H1 (cell line): ENCODE measurements around the gene MAP1A. TPM values are rescaled to one million over a fixed set of nuclear protein-coding genes. Genes with fewer than 3 reads are reported as not detected.

Source experiments
- CTCF ChIA-PET: fragments of 300-600 bp; sonication (Branson Sonifier 250); formaldehyde crosslinking; loops from one replicate; lab custom pipeline; 2021; ENCODE audit not compliant: partially characterized antibody; lab: Charles Lee
- POLR2A ChIA-PET: fragments of 300-600 bp; sonication (Branson Sonifier 250); formaldehyde crosslinking; loops from one replicate; lab custom pipeline; 2021; ENCODE audit warnings: inconsistent platforms; ENCODE audit not compliant: partially characterized antibody; lab: Charles Lee
- DNase-seq, 2 experiments: peaks; one replicate each; pipeline versions ENCODE4 v3.0.0 to v3.0.0-alpha.2; 2010 to 2022; ENCODE audit warnings: low spot score in 2 of 2, low read depth in 1 of 2, mixed read lengths in 1 of 2
- FAIRE-seq: peaks from 2 replicates; lab custom pipeline; 2011; peaks lifted over from hg19 to GRCh38; lab: Jason Lieb, UNC
- H2AFZ ChIP-seq: 2 replicates; pipeline ENCODE4 v1.8.1; 2012; ENCODE audit warnings: low read length, inconsistent platforms
- H2AK5ac ChIP-seq: 2 replicates; pipeline ENCODE4 v1.6.1; 2013; ENCODE audit warnings: low read depth, low read length
- H2BK120ac ChIP-seq: replicated peaks from 2 replicates; pipeline ENCODE3; 2013; ENCODE audit warnings: low read depth, low read length, inconsistent platforms
- H2BK12ac ChIP-seq: 2 replicates; pipeline ENCODE4 v1.6.1; 2013; ENCODE audit warnings: low read depth, low read length
- H2BK15ac ChIP-seq: 2 replicates; pipeline ENCODE4 v1.6.1; 2013; ENCODE audit warnings: low read length
- H2BK20ac ChIP-seq: 2 replicates; pipeline ENCODE4 v1.6.1; 2013; ENCODE audit warnings: low read length
- H2BK5ac ChIP-seq: 2 replicates; pipeline ENCODE4 v1.6.1; 2013; ENCODE audit warnings: low read depth, low read length
- H3K14ac ChIP-seq: 2 replicates; pipeline ENCODE4 v1.6.1; 2013; ENCODE audit warnings: inconsistent platforms; ENCODE audit not compliant: insufficient read length
- H3K18ac ChIP-seq: 2 replicates; pipeline ENCODE4 v1.6.1; 2013; ENCODE audit warnings: low read length; ENCODE audit errors: extremely low read depth
- H3K23ac ChIP-seq: 2 replicates; pipeline ENCODE4 v1.6.1; 2013; ENCODE audit warnings: inconsistent platforms; ENCODE audit not compliant: insufficient read length
- H3K23me2 ChIP-seq: 2 replicates; pipeline ENCODE4 v1.6.1; 2013; ENCODE audit warnings: low read depth, low read length
- H3K27ac ChIP-seq: 2 replicates; pipeline ENCODE4 v1.6.1; 2011; ENCODE audit warnings: low read depth, low read length, inconsistent platforms
- H3K27me3 ChIP-seq, 4 experiments: replicated peaks in 1 of 4; 1 replicate in 1 of 4; 2 replicates in 3 of 4; pipeline versions ENCODE4 v1.6.1 to v1.8.1; 2011 to 2013; ENCODE audit warnings: low read length in 3 of 4, mild to moderate bottlenecking in 3 of 4, inconsistent platforms in 2 of 4, mixed read lengths in 2 of 4, moderate library complexity in 1 of 4; ENCODE audit not compliant: control insufficient read depth in 3 of 4, insufficient read depth in 3 of 4; ENCODE audit errors: extremely low read depth in 1 of 4
- H3K36me3 ChIP-seq, 4 experiments: 2 replicates each; pipeline versions ENCODE4 v1.6.1 to v1.8.1; 2011 to 2013; ENCODE audit warnings: mild to moderate bottlenecking in 4 of 4, low read length in 3 of 4, moderate library complexity in 2 of 4, control low read depth in 1 of 4, inconsistent platforms in 1 of 4; ENCODE audit not compliant: insufficient read depth in 4 of 4, control insufficient read depth in 2 of 4
- H3K4ac ChIP-seq: replicated peaks from 2 replicates; pipeline ENCODE3; 2013; ENCODE audit warnings: low read length, low read depth, mixed read lengths, inconsistent platforms; ENCODE audit not compliant: insufficient read length
- H3K4me1 ChIP-seq, 4 experiments: replicated peaks in 1 of 4; 1 replicate in 1 of 4; 2 replicates in 3 of 4; pipeline versions ENCODE4 v1.6.1 to v1.8.1; 2011 to 2013; ENCODE audit warnings: low read length in 3 of 4, inconsistent platforms in 2 of 4, mixed read lengths in 1 of 4; ENCODE audit not compliant: insufficient read depth in 4 of 4, control insufficient read depth in 3 of 4
- H3K4me2 ChIP-seq, 2 experiments: 2 replicates each; pipeline versions ENCODE4 v1.6.1 to v1.8.1; 2011 to 2013; ENCODE audit warnings: low read depth in 2 of 2, low read length in 2 of 2, control low read depth in 1 of 2, inconsistent platforms in 1 of 2, mild to moderate bottlenecking in 1 of 2; ENCODE audit not compliant: insufficient read depth in 1 of 2
- H3K4me3 ChIP-seq, 4 experiments: fragments of 200-600, 300-600 bp in 1 of 4; sonication (generic), shearing (Covaris generic), sonication (Bioruptor Twin) in 1 of 4; 2 replicates each; pipeline versions ENCODE4 v1.5.1 to v1.8.1; 2011 to 2016; ENCODE audit warnings: low read length in 4 of 4, low read depth in 3 of 4, control low read depth in 2 of 4, inconsistent platforms in 2 of 4, mild to moderate bottlenecking in 2 of 4, mixed read lengths in 1 of 4, moderate library complexity in 1 of 4; ENCODE audit not compliant: insufficient read depth in 2 of 4; ENCODE audit errors: extremely low read depth in 1 of 4
- H3K56ac ChIP-seq: replicated peaks from 2 replicates; pipeline ENCODE3; 2013; ENCODE audit warnings: low read depth, mild to moderate bottlenecking, mixed read lengths, low read length, inconsistent platforms; ENCODE audit not compliant: insufficient read length
- H3K79me1 ChIP-seq: 2 replicates; pipeline ENCODE4 v1.6.1; 2013; ENCODE audit warnings: low read depth, low read length, control low read depth
- H3K79me2 ChIP-seq, 2 experiments: 2 replicates each; pipeline versions ENCODE4 v1.6.1 to v1.8.1; 2012 to 2013; ENCODE audit warnings: low read length in 2 of 2, mild to moderate bottlenecking in 2 of 2, inconsistent platforms in 1 of 2; ENCODE audit not compliant: insufficient read depth in 2 of 2, control insufficient read depth in 1 of 2
- H3K9ac ChIP-seq, 4 experiments: replicated peaks in 1 of 4; 1 replicate in 1 of 4; 2 replicates in 3 of 4; pipeline versions ENCODE4 v1.6.1 to v1.8.1; 2011 to 2013; ENCODE audit warnings: low read depth in 3 of 4, low read length in 3 of 4, control low read depth in 2 of 4, mild to moderate bottlenecking in 2 of 4, moderate library complexity in 2 of 4, inconsistent platforms in 1 of 4; ENCODE audit errors: extremely low read depth in 1 of 4
- H3K9me3 ChIP-seq, 2 experiments: 2 replicates each; pipeline versions ENCODE4 v1.6.1 to v1.8.1; 2012 to 2013; ENCODE audit warnings: mild to moderate bottlenecking in 2 of 2, moderate library complexity in 2 of 2, control low read depth in 1 of 2, inconsistent platforms in 1 of 2, low read depth in 1 of 2, low read length in 1 of 2, mixed read lengths in 1 of 2; ENCODE audit not compliant: insufficient read depth in 2 of 2
- H4K20me1 ChIP-seq, 2 experiments: replicated peaks in 1 of 2; 2 replicates each; pipeline versions ENCODE3 to v1.8.1; 2011 to 2013; ENCODE audit warnings: inconsistent platforms in 2 of 2, low read length in 2 of 2, mild to moderate bottlenecking in 1 of 2; ENCODE audit not compliant: insufficient read depth in 2 of 2, control insufficient read depth in 1 of 2
- H4K5ac ChIP-seq: 2 replicates; pipeline ENCODE4 v1.6.1; 2013; ENCODE audit warnings: low read length, low read depth, mixed read lengths, inconsistent platforms; ENCODE audit not compliant: insufficient read length
- H4K8ac ChIP-seq: 2 replicates; pipeline ENCODE4 v1.8.0; 2013; ENCODE audit warnings: mild to moderate bottlenecking, moderate library complexity, low read length, inconsistent platforms; ENCODE audit not compliant: insufficient read depth; ENCODE audit errors: extremely low read depth
- H4K91ac ChIP-seq: replicated peaks from 2 replicates; pipeline ENCODE3; 2013; ENCODE audit warnings: low read length, mixed read lengths, inconsistent platforms; ENCODE audit not compliant: insufficient read length
- BRCA1 ChIP-seq: IDR thresholded peaks from 2 replicates; pipeline ENCODE4 v1.6.1; 2012; ENCODE audit warnings: low read depth, low read length, improper control_type of control experiment
- CBX5 ChIP-seq: fragments of 300-800, 300-1000 bp; sonication (generic); IDR thresholded peaks from 2 replicates; pipeline ENCODE4 v1.7.1; 2016; ENCODE audit warnings: antibody characterized with exemption, low read length, low read depth
- CREB1 ChIP-seq: IDR thresholded peaks from 2 replicates; pipeline ENCODE4 v1.6.1; 2012; ENCODE audit warnings: inconsistent platforms
- POLR2A ChIP-seq, 2 experiments: IDR thresholded peaks; 1 replicate in 1 of 2; 2 replicates in 1 of 2; pipeline ENCODE4 v1.6.1; 2011; ENCODE audit warnings: low read depth in 2 of 2, low read length in 2 of 2, mild to moderate bottlenecking in 2 of 2; ENCODE audit errors: control extremely low read depth in 1 of 2
- RBBP5 ChIP-seq: IDR thresholded peaks from 2 replicates; pipeline ENCODE4 v1.7.1; 2012; ENCODE audit warnings: low read depth, mild to moderate bottlenecking, inconsistent platforms, low read length, moderate library complexity, borderline replicate concordance
- SIN3A ChIP-seq, 2 experiments: IDR thresholded peaks in 1 of 2; conservative IDR thresholded peaks in 1 of 2; 2 replicates each; pipeline ENCODE4 v1.6.1; 2011 to 2012; ENCODE audit warnings: low read length in 2 of 2, improper control_type of control experiment in 1 of 2, low read depth in 1 of 2, mild to moderate bottlenecking in 1 of 2
- TBP ChIP-seq: IDR thresholded peaks from 2 replicates; pipeline ENCODE4 v1.6.1; 2011; ENCODE audit warnings: low read depth, low read length, improper control_type of control experiment
- USF2 ChIP-seq: IDR thresholded peaks from 2 replicates; pipeline ENCODE4 v1.6.1; 2011; ENCODE audit warnings: low read length, improper control_type of control experiment
- WGBS, 2 experiments: shearing (Covaris generic) in 1 of 2; methylation state at CpG; one replicate each; pipeline versions ENCODE4 v1.1.6 to v1.1.7; 2013 to 2015; ENCODE audit warnings: low lambda C conversion rate in 2 of 2, mixed read lengths in 2 of 2, inconsistent platforms in 1 of 2, low coverage in 1 of 2, missing lambda C conversion rate in 1 of 2; ENCODE audit not compliant: insufficient replicate concordance in 2 of 2, insufficient coverage in 1 of 2, insufficient read length in 1 of 2; ENCODE audit errors: extremely low coverage in 1 of 2, missing lambda C conversion rate in 1 of 2; 5-methylcytosine and 5-hydroxymethylcytosine counted together
- polyA plus RNA-seq, 7 experiments: library from polyadenylated mRNA; depleted of rRNA in 3 of 7; stranded (reverse) in 5 of 7; unstranded in 2 of 7; fragments of >200 nt in 5 of 7; fragments of 200-250 nt in 2 of 7; gene quantifications; 1 replicate in 5 of 7; 2 replicates in 1 of 7; 4 replicates in 1 of 7; pipeline versions ENCODE4 v1.2.1 to v1.2.3, GENCODE V29; 2011 to 2013; ENCODE audit warnings: missing spikeins in 2 of 7, mixed read lengths in 2 of 7
- total RNA-seq: library from RNA; stranded (reverse); fragmentation: NEBNext Ultra II Directional; extraction: Animal tissue kit (Norgen Biotek cat#: 25700); gene quantifications from 2 replicates; pipeline ENCODE4 v1.2.1, GENCODE V29; 2021
- TF ChIP-seq, protein P1 (sequence below): IDR thresholded peaks from 2 replicates; pipeline ENCODE4 v1.6.1; 2012; ENCODE audit warnings: inconsistent platforms

MAP1A gene
- total and polyA plus RNA-seq, 2 of the 8 experiments (the other 6 are each of a cell fraction or from before 2014, with no cell fraction given), result 0.80 to 2.4 TPM

DNA sequence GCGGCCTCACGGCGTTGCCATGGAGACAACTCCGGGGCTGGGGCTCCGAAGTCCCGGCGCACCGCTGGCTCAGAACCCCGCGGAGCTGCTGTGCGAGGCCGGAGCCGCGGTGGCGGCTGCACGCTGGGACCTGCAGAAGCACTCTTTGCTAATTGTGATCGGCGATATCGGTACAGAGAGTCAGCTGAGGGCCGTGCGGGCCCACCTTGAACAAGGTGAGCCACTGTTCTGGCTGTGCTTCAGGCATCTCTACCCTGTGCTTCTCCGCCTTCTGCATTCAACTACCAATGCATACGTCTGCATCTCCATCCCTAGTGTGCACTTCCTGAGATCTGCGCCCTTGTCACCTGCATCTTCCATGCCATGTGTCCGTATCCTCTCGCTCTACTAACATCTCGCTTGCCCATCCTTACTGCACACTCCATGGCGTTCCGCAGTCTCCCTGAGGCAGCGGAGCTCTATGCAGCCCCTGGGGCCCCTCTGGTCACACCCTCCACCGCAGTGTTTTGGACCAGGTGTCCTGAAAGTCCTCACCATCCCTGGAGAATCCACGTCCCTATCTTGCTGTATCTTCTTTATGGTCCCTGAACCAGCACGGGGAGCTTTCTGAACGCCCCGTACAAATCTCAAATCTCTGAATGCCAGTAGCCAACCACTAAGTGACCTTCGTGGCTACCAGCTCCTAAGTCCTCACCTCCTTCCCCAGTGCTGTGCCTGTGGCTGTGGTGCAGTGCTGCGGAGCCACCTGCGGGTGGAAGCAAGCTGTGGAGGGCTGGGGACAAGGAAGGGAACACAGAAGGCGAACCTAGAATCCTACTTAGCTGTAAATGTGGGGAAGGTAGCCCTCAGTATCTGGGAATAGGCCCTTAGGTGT is 6.2 kb upstream of the MAP1A start:
- Histone ChIP-seq H3K27ac (no peak overlapping the region), H2BK5ac (no peak overlapping the region), H4K91ac (no peak overlapping the region), H3K79me2 (no peaks in the 10 kb centered on the region), H3K79me1 (no peaks in the 10 kb centered on the region), H2AK5ac (no peak overlapping the region), H3K27me3 (peaks cover 4 to 16% (median 11%) of the 10 kb centered on the region in 4 experiments), H2BK120ac (no peak overlapping the region), H3K4me2 (peak overlapping the region; percentile 93 to 94), H3K9me3 (no peaks in the 10 kb centered on the region), H3K23me2 (peaks cover 10% of the 10 kb centered on the region), H4K8ac (0 out of 2 replicates have a peak overlapping the region, but pooled peaks have one; percentile 6), H3K4me1 (peaks cover 6 to 23% (median 10%) of the 10 kb centered on the region in 4 experiments; a peak in 6 of 7 replicates), H2BK15ac (no peak overlapping the region), H3K36me3 (no peaks in the 10 kb centered on the region), H4K5ac (no peak overlapping the region), H3K56ac (no peak overlapping the region), H3K14ac (no peak overlapping the region), H3K4me3 (peak overlapping the region; percentile 59 to 83 (median 78)), H4K20me1 (peaks cover 0 to 2% of the 10 kb centered on the region in 2 experiments), H2BK12ac (0 out of 2 replicates have a peak overlapping the region, but pooled peaks have one; percentile 44), H3K9ac (peak overlapping the region; percentile 9 to 54 (median 14); a peak in 6 of 7 replicates), H3K4ac (no peak overlapping the region), H3K18ac (peak overlapping the region; percentile 4; the same call in 1 of the 2 replicates), H3K23ac (peak overlapping the region; percentile 34), H2AFZ (peak overlapping the region; percentile 52; the same call in 1 of the 2 replicates), H2BK20ac (peak overlapping the region; percentile 6; the same call in 1 of the 2 replicates)
- FAIRE-seq (no peak), DNase-seq (peak in 1 of 2 experiments; percentile 63)
- 7% methylated on average over 39 of the region's 39 CpGs; no CpG with 5 or more reads in 1 of the 2 experiments for WGBS, 2 experiments
- CTCF ChIA-PET, result interaction anchor here (0.8 to 9.4 kb wide), 16 partner anchors 10 to 136 kb away, joined by 3 to 121 read pairs (median 6); partner anchors contain the start of gene TP53BP1
- POLR2A ChIA-PET, result interaction anchor here (0.6 to 5.0 kb wide), 13 partner anchors 8 to 141 kb away, joined by 3 to 81 read pairs (median 7); partner anchors contain the start of genes TP53BP1, TUBGCP4 and ZSCAN29
- 0 out of 2 replicates have a peak, but pooled peaks have one; percentile 3 for TF ChIP-seq TBP
- no peak for TF ChIP-seq BRCA1
- TF ChIP-seq SIN3A (conservative IDR thresholded peaks at IDR 0.05 in 1 of 2, IDR thresholded peaks at IDR 0.05 in 1 of 2; ENCODE audit: low read depth in 1 of 2, low read length in 2 of 2), result peak; percentile 62 to 97; a peak in 2 of 4 replicates
- TF ChIP-seq CREB1, result 0 out of 2 replicates have a peak, but pooled peaks have one; percentile 11
- TF ChIP-seq, protein P1, sequence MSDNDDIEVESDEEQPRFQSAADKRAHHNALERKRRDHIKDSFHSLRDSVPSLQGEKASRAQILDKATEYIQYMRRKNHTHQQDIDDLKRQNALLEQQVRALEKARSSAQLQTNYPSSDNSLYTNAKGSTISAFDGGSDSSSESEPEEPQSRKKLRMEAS, result peak; percentile 19
- TF ChIP-seq CBX5, result no peak
- TF ChIP-seq RBBP5, result no peak; the same call in 1 of the 2 replicates
- TF ChIP-seq USF2, result peak; percentile 2; the same call in 1 of the 2 replicates
- no peak for TF ChIP-seq POLR2A (IDR thresholded peaks at IDR 0.05; ENCODE audit: control extremely low read depth in 1 of 2, low read depth in 2 of 2, low read length in 2 of 2)
